Measurements from ENCODE around the gene TSTD1. TPM values are rescaled to one million over a fixed set of nuclear protein-coding genes. Genes with fewer than 3 reads are reported as not detected.

Gene TSTD1
- total RNA-seq, 1 experiment from 2014 or later, result 74.5 TPM

DNA sequence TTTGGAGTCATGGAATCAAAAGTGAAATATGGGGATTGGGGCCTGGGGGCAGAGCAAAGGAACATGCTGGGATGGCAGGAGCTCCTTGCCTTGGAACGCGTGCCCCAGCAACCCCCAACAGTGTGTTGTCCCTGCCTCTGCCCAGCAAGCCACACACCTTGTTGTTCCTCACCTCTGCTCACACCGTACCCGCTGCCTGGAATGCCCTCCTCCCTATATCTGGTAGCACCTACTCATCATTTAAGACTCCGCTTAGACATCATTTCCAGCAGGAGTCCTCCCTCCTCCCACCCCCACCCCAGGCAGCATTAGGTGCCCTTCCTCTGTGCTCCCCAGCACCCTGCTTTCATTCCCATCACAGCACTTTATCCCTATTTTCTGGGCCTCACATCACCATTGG is 42.8 kb upstream of the TSTD1 start:
- Mint-ChIP-seq H3K4me3 (no peak overlapping the region), H3K36me3 (no peaks in the 10 kb centered on the region), H3K9me3 (no peaks in the 10 kb centered on the region), H3K27ac (no peak overlapping the region), H3K27me3 (ENCODE audit: low read depth) (no peaks in the 10 kb centered on the region; the same call in 1 of the 2 replicates), H3K4me1 (peaks cover 37% of the 10 kb centered on the region)
- TF ChIP-seq CBFB (CRISPR knock-in tag; IDR thresholded peaks at IDR 0.05; ENCODE audit: low read depth), result no peak
- TF ChIP-seq OVOL2 (CRISPR knock-in tag; IDR thresholded peaks at IDR 0.05; ENCODE audit: borderline replicate concordance), result no peak
- no peak for TF ChIP-seq CREM (CRISPR knock-in tag; IDR thresholded peaks at IDR 0.05)
- no peak for TF ChIP-seq STAT6 (CRISPR knock-in tag; conservative IDR thresholded peaks at IDR 0.05; ENCODE audit: low read depth)
- TF ChIP-seq, protein P1, sequence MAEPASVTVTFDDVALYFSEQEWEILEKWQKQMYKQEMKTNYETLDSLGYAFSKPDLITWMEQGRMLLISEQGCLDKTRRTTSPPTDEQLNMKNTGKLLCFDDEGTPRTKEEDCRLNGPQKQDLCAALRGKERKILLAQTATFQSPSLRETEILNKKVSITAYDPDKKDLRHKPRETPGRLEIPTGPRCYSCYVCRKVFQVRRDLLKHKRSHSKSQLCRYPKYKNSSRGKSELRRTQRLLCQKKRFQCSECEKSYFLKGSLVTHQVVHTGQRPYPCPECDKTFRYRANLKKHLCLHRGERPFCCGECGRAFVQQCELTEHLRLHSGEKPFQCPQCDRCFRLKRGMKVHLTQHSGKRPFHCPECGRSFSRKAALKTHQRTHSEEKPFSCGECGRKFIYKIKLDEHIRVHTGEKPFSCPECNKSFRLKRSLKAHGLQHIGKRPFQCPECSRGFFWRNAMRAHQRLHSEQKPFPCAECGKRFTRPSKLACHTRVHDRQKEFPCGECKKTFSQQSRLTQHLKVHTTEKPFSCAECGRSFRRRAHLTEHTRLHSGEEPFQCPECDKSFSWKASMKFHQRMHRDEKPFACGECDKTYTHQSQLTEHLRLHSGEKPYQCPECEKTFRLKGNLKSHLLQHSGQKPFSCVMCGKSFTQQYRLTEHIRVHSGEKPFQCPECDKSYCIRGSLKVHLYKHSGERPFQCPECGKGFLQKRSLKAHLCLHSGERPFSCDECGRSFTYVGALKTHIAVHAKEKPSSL (CRISPR knock-in tag; conservative IDR thresholded peaks at IDR 0.05), result no peak
- TF ChIP-seq ZNF138 (CRISPR knock-in tag; conservative IDR thresholded peaks at IDR 0.05), result no peak
- no peak for TF ChIP-seq TEAD1 (CRISPR knock-in tag; IDR thresholded peaks at IDR 0.05)
- TF ChIP-seq NR1H2 (CRISPR knock-in tag; IDR thresholded peaks at IDR 0.05), result no peak
- no peak for TF ChIP-seq FOXK1 (CRISPR knock-in tag; IDR thresholded peaks at IDR 0.05)
- TF ChIP-seq TEAD4 (CRISPR knock-in tag; IDR thresholded peaks at IDR 0.05), result no peak
- TF ChIP-seq RORB (CRISPR knock-in tag; IDR thresholded peaks at IDR 0.05), result no peak
- TF ChIP-seq ZNF423 (CRISPR knock-in tag; IDR thresholded peaks at IDR 0.05), result no peak
- no peak for TF ChIP-seq SMAD4 (CRISPR knock-in tag; IDR thresholded peaks at IDR 0.05)
- TF ChIP-seq FOXP1 (CRISPR knock-in tag; IDR thresholded peaks at IDR 0.05; ENCODE audit: borderline replicate concordance), result no peak
- no peak for TF ChIP-seq CREB1 (CRISPR knock-in tag; IDR thresholded peaks at IDR 0.05)
- TF ChIP-seq TCF7 (CRISPR knock-in tag; IDR thresholded peaks at IDR 0.05; ENCODE audit: low read depth), result no peak
- TF ChIP-seq IRF2 (CRISPR knock-in tag; IDR thresholded peaks at IDR 0.05; ENCODE audit: borderline replicate concordance, low read depth), result no peak
- TF ChIP-seq NR2C2 (CRISPR knock-in tag; IDR thresholded peaks at IDR 0.05), result no peak
- TF ChIP-seq, protein P2, sequence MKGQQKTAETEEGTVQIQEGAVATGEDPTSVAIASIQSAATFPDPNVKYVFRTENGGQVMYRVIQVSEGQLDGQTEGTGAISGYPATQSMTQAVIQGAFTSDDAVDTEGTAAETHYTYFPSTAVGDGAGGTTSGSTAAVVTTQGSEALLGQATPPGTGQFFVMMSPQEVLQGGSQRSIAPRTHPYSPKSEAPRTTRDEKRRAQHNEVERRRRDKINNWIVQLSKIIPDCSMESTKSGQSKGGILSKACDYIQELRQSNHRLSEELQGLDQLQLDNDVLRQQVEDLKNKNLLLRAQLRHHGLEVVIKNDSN (CRISPR knock-in tag; IDR thresholded peaks at IDR 0.05), result no peak
- TF ChIP-seq NFYB (CRISPR knock-in tag; conservative IDR thresholded peaks at IDR 0.05; ENCODE audit: low read depth), result no peak
- POLR2A ChIA-PET, result no interaction called here
- DNase-seq (ENCODE audit: low spot score) (no peak), ATAC-seq (no peak)
- CTCF ChIA-PET, result interaction anchor here (1.2 to 2.3 kb wide), 2 partner anchors 8 to 197 kb away, joined by 3 to 8 read pairs; partner anchors contain the start of genes ITLN1 and NECTIN4

- no peak for ATAC-seq
- TF ChIP-seq OVOL2 (CRISPR knock-in tag; IDR thresholded peaks at IDR 0.05; ENCODE audit: borderline replicate concordance) (no peak), ZSCAN18 (CRISPR knock-in tag; IDR thresholded peaks at IDR 0.05) (no peak)
- TF ChIP-seq, protein P3, sequence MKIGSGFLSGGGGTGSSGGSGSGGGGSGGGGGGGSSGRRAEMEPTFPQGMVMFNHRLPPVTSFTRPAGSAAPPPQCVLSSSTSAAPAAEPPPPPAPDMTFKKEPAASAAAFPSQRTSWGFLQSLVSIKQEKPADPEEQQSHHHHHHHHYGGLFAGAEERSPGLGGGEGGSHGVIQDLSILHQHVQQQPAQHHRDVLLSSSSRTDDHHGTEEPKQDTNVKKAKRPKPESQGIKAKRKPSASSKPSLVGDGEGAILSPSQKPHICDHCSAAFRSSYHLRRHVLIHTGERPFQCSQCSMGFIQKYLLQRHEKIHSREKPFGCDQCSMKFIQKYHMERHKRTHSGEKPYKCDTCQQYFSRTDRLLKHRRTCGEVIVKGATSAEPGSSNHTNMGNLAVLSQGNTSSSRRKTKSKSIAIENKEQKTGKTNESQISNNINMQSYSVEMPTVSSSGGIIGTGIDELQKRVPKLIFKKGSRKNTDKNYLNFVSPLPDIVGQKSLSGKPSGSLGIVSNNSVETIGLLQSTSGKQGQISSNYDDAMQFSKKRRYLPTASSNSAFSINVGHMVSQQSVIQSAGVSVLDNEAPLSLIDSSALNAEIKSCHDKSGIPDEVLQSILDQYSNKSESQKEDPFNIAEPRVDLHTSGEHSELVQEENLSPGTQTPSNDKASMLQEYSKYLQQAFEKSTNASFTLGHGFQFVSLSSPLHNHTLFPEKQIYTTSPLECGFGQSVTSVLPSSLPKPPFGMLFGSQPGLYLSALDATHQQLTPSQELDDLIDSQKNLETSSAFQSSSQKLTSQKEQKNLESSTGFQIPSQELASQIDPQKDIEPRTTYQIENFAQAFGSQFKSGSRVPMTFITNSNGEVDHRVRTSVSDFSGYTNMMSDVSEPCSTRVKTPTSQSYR (CRISPR knock-in tag; IDR thresholded peaks at IDR 0.05), result no peak
- TF ChIP-seq, protein P4, sequence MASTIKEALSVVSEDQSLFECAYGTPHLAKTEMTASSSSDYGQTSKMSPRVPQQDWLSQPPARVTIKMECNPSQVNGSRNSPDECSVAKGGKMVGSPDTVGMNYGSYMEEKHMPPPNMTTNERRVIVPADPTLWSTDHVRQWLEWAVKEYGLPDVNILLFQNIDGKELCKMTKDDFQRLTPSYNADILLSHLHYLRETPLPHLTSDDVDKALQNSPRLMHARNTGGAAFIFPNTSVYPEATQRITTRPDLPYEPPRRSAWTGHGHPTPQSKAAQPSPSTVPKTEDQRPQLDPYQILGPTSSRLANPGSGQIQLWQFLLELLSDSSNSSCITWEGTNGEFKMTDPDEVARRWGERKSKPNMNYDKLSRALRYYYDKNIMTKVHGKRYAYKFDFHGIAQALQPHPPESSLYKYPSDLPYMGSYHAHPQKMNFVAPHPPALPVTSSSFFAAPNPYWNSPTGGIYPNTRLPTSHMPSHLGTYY (CRISPR knock-in tag; IDR thresholded peaks at IDR 0.05), result no peak
These were observed 42.0 kb upstream of the TSTD1 start for GRCh38 chr1:161080441-161081405.

More at GRCh38 chr1:161080441-161081405, 42.0 kb upstream of the TSTD1 start:
- POLR2A ChIA-PET, result no interaction called here
- Mint-ChIP-seq H3K27ac (no peak overlapping the region), H3K36me3 (no peaks in the 10 kb centered on the region), H3K4me1 (peaks cover 30% of the 10 kb centered on the region), H3K9me3 (no peaks in the 10 kb centered on the region), H3K27me3 (ENCODE audit: low read depth) (no peaks in the 10 kb centered on the region; the same call in 1 of the 2 replicates), H3K4me3 (no peak overlapping the region)
- CTCF ChIA-PET, result interaction anchor here (0.9 to 2.8 kb wide), 7 partner anchors 8 to 37 kb away, joined by 3 to 24 read pairs (median 5); partner anchors contain the start of genes KLHDC9, NECTIN4, NIT1 and PFDN2
- no peak for DNase-seq (ENCODE audit: low spot score)

Data from WTC11 (cell line).